Caco-2 (cell line): Measurements from ENCODE around the gene ERLEC1. TPM values are rescaled to one million over a fixed set of nuclear protein-coding genes. Genes with fewer than 3 reads are reported as not detected.

Experiments used
- BruUV-seq: library from RNA; stranded (reverse); fragments of 400-500 nt; replicated peaks from 2 replicates; lab custom pipeline; 2021; lab: Mats Ljungman, UMichigan
- CTCF ChIA-PET: fragments of 300-600 bp; sonication (Branson Sonifier 250); formaldehyde crosslinking; loops from one replicate; lab custom pipeline; 2022; ENCODE audit warnings: antibody characterized with exemption; lab: Charles Lee
- POLR2A ChIA-PET: fragments of 300-600 bp; sonication (Branson Sonifier 250); formaldehyde crosslinking; loops from one replicate; lab custom pipeline; 2022; ENCODE audit warnings: antibody characterized with exemption; lab: Charles Lee
- DNase-seq, 2 experiments: peaks; one replicate each; pipeline versions ENCODE4 v3.0.0 to v3.0.0-alpha.2; 2020 to 2022
- H3K27me3 ChIP-seq: replicated peaks from 2 replicates; pipeline ENCODE4 v1.6.0; 2011; ENCODE audit warnings: low read length; ENCODE audit not compliant: control insufficient read depth, insufficient read depth
- H3K36me3 ChIP-seq: 2 replicates; pipeline ENCODE4 v1.5.1; 2011; ENCODE audit warnings: low read length; ENCODE audit not compliant: control insufficient read depth, insufficient read depth
- H3K4me1 ChIP-seq: fragments of 250-450 bp; sonication (Bioruptor Pico); 2 replicates; pipeline ENCODE4 v1.5.1; 2020; ENCODE audit warnings: mild to moderate bottlenecking
- H3K4me3 ChIP-seq: 2 replicates; pipeline ENCODE4 v1.5.1; 2011; ENCODE audit warnings: low read depth, mild to moderate bottlenecking, control low read depth, low read length
- H3K9me3 ChIP-seq: fragments of 250-450 bp; sonication (Bioruptor Pico); 2 replicates; pipeline ENCODE4 v1.5.1; 2020; ENCODE audit warnings: mild to moderate bottlenecking, moderate library complexity
- H3K27ac Mint-ChIP-seq: one replicate; pipeline ENCODE4 v1.8.0; 2022; ENCODE audit warnings: mixed read lengths; ENCODE audit not compliant: unreplicated experiment
- H3K27me3 Mint-ChIP-seq: one replicate; pipeline ENCODE4 v1.8.0; 2022; ENCODE audit warnings: mixed read lengths; ENCODE audit not compliant: insufficient read depth, unreplicated experiment
- H3K36me3 Mint-ChIP-seq: one replicate; pipeline ENCODE4 v1.8.0; 2022; ENCODE audit warnings: mild to moderate bottlenecking, mixed read lengths; ENCODE audit not compliant: insufficient read depth, unreplicated experiment
- H3K4me1 Mint-ChIP-seq: one replicate; pipeline ENCODE4 v1.8.0; 2022; ENCODE audit warnings: low read depth, mixed read lengths; ENCODE audit not compliant: unreplicated experiment
- H3K4me3 Mint-ChIP-seq: one replicate; pipeline ENCODE4 v1.8.0; 2022; ENCODE audit warnings: mild to moderate bottlenecking, moderate library complexity, mixed read lengths; ENCODE audit not compliant: unreplicated experiment
- H3K9me3 Mint-ChIP-seq: one replicate; pipeline ENCODE4 v1.8.0; 2022; ENCODE audit warnings: mixed read lengths; ENCODE audit not compliant: unreplicated experiment
- CTCF ChIP-seq, 2 experiments: fragments of 200-600 bp in 1 of 2; IDR thresholded peaks; 1 replicate in 1 of 2; 2 replicates in 1 of 2; pipeline versions ENCODE4 v1.5.1 to v1.8.0; 2011 to 2022; ENCODE audit warnings: antibody characterized with exemption in 1 of 2, control low read depth in 1 of 2, inconsistent platforms in 1 of 2, low read depth in 1 of 2, low read length in 1 of 2, mild to moderate bottlenecking in 1 of 2, moderate library complexity in 1 of 2; ENCODE audit not compliant: insufficient read depth in 1 of 2, severe bottlenecking in 1 of 2, unreplicated experiment in 1 of 2
- intact Hi-C: fragments of 100-400 bp; cut with micrococcal nuclease; formaldehyde crosslinking; loops from one replicate; pipeline ENCODE4 v1.10.0; 2022; ENCODE audit not compliant: unreplicated experiment
- microRNA-seq: library from miRNA; unstranded; fragments of <30 nt; microRNA quantifications from one replicate; pipeline ENCODE4 v1.2.0, GENCODE V29; 2022
- total RNA-seq: library from RNA; stranded (reverse); gene quantifications from 2 replicates; pipeline ENCODE4 v1.2.3, GENCODE V29; 2022

The ERLEC1 gene
- total RNA-seq, 1 experiment from 2014 or later = 40.4 TPM

GRCh38 chr2:53865962-53866361 lies 79.1 kb downstream of the ERLEC1 start:
- H3K4me1 Mint-ChIP-seq = no peaks in the 10 kb centered on the region
- ChIA-PET CTCF (no interaction called here), POLR2A (no interaction called here)
- H3K4me3 Mint-ChIP-seq = no peak overlapping the region
- Histone ChIP-seq H3K4me3 (no peak overlapping the region), H3K36me3 (no peaks in the 10 kb centered on the region; the same call in none of the 2 replicates), H3K27me3 (no peaks in the 10 kb centered on the region), H3K9me3 (no peaks in the 10 kb centered on the region), H3K4me1 (no peaks in the 10 kb centered on the region)
- no peak for TF ChIP-seq CTCF (IDR thresholded peaks at IDR 0.05; ENCODE audit: insufficient read depth in 1 of 2, low read depth in 1 of 2, low read length in 1 of 2, severe bottlenecking in 1 of 2, unreplicated experiment in 1 of 2)
- H3K27ac Mint-ChIP-seq = no peak overlapping the region
- no peak for DNase-seq
- BruUV-seq = no TSS peak
- H3K27me3 Mint-ChIP-seq = no peaks in the 10 kb centered on the region
- intact Hi-C loops = no loop called here
- peaks cover 67% of the 10 kb centered on the region for H3K36me3 Mint-ChIP-seq
- no peaks in the 10 kb centered on the region for H3K9me3 Mint-ChIP-seq

- TF ChIP-seq CTCF (IDR thresholded peaks at IDR 0.05; ENCODE audit: insufficient read depth in 1 of 2, low read depth in 1 of 2, low read length in 1 of 2, severe bottlenecking in 1 of 2, unreplicated experiment in 1 of 2) = no peak
- no peaks in the 10 kb centered on the region; the same call in none of the 2 replicates for H3K36me3 ChIP-seq
- no peak overlapping the region for H3K4me3 Mint-ChIP-seq
These were observed 80.3 kb downstream of the ERLEC1 start for GRCh38 chr2:53867169-53867568.

GRCh38 chr2:53867773-53868172 lies 80.9 kb downstream of the ERLEC1 start:
- H3K4me1 ChIP-seq = no peaks in the 10 kb centered on the region
- BruUV-seq = no TSS peak
- POLR2A ChIA-PET = no interaction called here
- H3K27me3 Mint-ChIP-seq = no peaks in the 10 kb centered on the region
- no peak overlapping the region for H3K4me3 ChIP-seq
- no peak for DNase-seq
- intact Hi-C loops = no loop called here
- no peaks in the 10 kb centered on the region for H3K4me1 Mint-ChIP-seq
- H3K4me3 Mint-ChIP-seq = no peak overlapping the region
- CTCF ChIA-PET = no interaction called here
- no peaks in the 10 kb centered on the region; the same call in none of the 2 replicates for H3K36me3 ChIP-seq
- H3K27me3 ChIP-seq = no peaks in the 10 kb centered on the region
- TF ChIP-seq CTCF (IDR thresholded peaks at IDR 0.05; ENCODE audit: insufficient read depth in 1 of 2, low read depth in 1 of 2, low read length in 1 of 2, severe bottlenecking in 1 of 2, unreplicated experiment in 1 of 2) = no peak
- H3K27ac Mint-ChIP-seq = no peak overlapping the region
- H3K9me3 ChIP-seq = no peaks in the 10 kb centered on the region
- H3K36me3 Mint-ChIP-seq = peaks cover 62% of the 10 kb centered on the region
- no peaks in the 10 kb centered on the region for H3K9me3 Mint-ChIP-seq

More at GRCh38 chr2:53867169-53867568, 80.3 kb downstream of the ERLEC1 start:
- no peak overlapping the region for H3K4me3 ChIP-seq
- no peaks in the 10 kb centered on the region for H3K27me3 Mint-ChIP-seq
- CTCF ChIA-PET = no interaction called here
- BruUV-seq = no TSS peak
- no peaks in the 10 kb centered on the region for H3K4me1 ChIP-seq
- POLR2A ChIA-PET = no interaction called here
- intact Hi-C loops = no loop called here
- H3K9me3 ChIP-seq = no peaks in the 10 kb centered on the region
- no peak for DNase-seq
- no peaks in the 10 kb centered on the region for H3K27me3 ChIP-seq
- H3K36me3 Mint-ChIP-seq = peaks cover 67% of the 10 kb centered on the region
- no peaks in the 10 kb centered on the region for H3K4me1 Mint-ChIP-seq
- no peaks in the 10 kb centered on the region for H3K9me3 Mint-ChIP-seq
- H3K27ac Mint-ChIP-seq = no peak overlapping the region

Small RNAs within 50 kb of the gene (microRNA-seq; reads per million reads assigned to microRNA genes)
- gene MIR3682 = not detected

Other genes starting within 250 kb of the ERLEC1 start
- gene CHAC2, start 19.2 kb upstream of the ERLEC1 start, total RNA-seq = 3.9 and 4.6 TPM in 2 replicates
- gene ASB3, start 91 bp upstream of the ERLEC1 start, total RNA-seq = 12.9 and 13.9 TPM in 2 replicates
- 3.9 and 4.2 TPM in 2 replicates for gene GPR75, start 72.9 kb downstream of the ERLEC1 start, total RNA-seq
- 79.0 and 84.9 TPM in 2 replicates for gene PSME4, start 183.9 kb downstream of the ERLEC1 start, total RNA-seq